GM12801 (cell line): ENCODE results near the gene FOXO3.

Source experiments
- CTCF ChIP-seq: IDR thresholded peaks from one replicate; pipeline ENCODE4 v1.5.1; 2011; ENCODE audit warnings: control low read depth; ENCODE audit not compliant: insufficient read length; ENCODE audit errors: extremely low read depth

Gene FOXO3

GRCh38 chr6:108661982-108662381 lies 101.3 kb downstream of the FOXO3 start:
- TF ChIP-seq CTCF, result no peak

DNA sequence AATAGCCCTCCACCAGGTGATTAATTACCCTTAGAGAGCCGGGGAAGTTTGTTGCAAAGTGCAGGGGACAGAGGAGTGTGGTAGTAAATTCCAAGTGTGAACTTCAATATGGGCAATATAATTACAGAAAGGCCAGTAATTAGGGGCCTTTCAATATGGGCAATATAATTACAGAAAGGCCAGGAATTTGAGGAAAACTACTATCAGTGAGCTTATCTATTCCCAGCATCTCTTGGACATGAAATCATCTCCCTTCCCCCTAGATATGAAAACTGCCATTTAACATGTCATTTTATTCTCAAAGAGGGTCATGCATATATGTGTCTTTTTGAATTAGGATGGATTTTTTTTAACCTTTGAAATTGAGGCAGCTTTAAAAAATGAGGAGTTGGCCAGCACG lies 102.0 kb downstream of the FOXO3 start:
- TF ChIP-seq CTCF, result no peak

DNA sequence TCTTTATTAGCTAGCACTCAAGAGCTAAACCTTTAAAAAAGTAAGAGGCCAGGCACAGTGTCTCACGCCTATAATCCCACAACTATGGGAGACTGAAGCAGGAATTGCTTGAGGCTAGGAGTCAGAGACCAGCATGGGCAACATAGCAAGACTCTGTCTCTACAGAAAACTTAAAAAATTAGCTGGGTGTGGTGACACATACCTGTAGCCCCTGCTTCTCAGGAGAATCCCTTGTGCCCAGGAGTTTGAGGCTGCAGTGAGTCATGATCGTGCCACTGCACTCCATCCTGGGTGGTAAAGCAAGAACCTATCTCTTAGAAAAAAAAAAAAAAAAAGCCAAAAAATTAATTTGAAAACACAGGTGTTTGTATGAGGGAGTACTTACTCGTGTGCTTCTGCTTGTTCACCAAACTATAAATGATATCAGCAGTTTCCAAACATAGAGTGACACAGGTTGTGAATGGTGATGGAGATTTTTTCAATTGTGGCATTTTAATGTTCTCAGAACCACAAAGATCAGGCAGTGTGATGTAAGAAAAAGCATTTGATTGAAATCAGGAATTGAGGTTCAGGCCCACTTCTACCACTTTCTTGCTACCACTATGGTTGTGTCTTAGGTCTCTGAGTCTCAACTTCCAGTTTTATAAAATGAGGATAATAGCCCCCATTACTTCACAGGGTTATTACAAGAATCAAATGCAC lies 104.9 kb downstream of the FOXO3 start:
- no peak for TF ChIP-seq CTCF

- no peak for TF ChIP-seq CTCF
These were observed 106.0 kb downstream of the FOXO3 start for GRCh38 chr6:108666656-108667260.

DNA sequence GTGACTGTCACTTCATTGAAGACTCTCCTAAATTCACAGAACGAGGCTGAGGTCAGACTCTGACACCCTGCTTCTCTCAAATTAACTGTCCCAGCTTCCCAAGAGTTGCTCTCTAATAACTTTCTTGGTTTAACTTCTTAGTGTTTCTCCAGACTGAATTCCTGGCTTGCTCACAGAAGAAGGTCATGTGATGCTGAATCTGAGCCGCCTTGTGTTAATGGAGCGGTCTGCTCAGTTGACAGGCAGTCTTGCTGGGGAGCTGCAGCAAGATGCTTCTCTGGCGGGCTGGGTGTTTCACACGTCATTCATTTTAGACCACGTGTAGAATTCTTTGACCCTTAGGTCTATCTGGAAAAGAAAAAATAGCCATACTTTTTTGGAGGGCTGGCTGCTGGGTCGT lies 107.3 kb downstream of the FOXO3 start:
- no peak for TF ChIP-seq CTCF

DNA sequence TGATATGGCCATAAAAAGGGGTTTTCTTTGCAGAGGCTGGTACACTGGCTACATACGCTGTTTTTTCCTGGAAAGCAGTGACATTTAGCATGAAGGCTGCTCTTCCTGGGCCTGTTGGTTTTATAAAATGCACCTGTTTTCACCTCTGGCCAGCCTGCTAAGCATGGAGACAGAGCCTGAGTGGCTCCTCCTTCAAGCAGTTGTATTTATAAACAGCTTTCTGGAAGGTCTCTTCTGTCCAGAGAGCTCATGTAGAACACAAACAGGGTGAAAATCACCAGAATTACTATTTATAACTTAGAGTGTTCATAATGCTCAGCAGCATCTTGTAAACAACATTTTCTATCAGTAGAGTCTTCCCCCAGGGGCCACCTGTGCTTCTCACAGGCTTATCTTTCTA lies 109.0 kb downstream of the FOXO3 start:
- no peak for TF ChIP-seq CTCF

DNA sequence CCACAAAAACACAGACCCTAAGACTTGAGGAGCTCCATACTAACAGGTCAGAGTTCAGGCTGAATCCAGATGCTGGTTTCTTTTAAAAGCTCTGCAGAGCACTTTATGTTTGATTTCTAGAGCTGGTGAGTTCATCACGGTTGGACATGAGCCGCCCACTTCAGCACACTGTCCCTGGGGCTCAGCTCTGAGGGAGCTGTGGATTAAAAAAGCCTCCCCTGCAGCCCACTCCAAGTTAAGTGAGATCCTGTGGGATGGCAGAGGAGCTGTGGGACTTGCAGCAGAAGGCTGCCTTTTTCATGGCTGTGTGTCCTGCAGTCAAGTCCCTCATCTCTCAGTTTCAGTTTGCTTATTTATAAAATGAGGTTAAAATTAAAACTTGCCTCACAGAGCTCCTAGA lies 110.5 kb downstream of the FOXO3 start:
- no peak for TF ChIP-seq CTCF
